HG02884 (cell line): Measurements from ENCODE around the gene GREB1.

ENCODE experiments used
- ATAC-seq: cut with Tn5 transposase; IDR thresholded peaks from one replicate; pipeline ENCODE4 v1.9.1; 2021; ENCODE audit warnings: mild to moderate bottlenecking, moderate library complexity; ENCODE audit not compliant: unreplicated experiment

Gene GREB1

DNA sequence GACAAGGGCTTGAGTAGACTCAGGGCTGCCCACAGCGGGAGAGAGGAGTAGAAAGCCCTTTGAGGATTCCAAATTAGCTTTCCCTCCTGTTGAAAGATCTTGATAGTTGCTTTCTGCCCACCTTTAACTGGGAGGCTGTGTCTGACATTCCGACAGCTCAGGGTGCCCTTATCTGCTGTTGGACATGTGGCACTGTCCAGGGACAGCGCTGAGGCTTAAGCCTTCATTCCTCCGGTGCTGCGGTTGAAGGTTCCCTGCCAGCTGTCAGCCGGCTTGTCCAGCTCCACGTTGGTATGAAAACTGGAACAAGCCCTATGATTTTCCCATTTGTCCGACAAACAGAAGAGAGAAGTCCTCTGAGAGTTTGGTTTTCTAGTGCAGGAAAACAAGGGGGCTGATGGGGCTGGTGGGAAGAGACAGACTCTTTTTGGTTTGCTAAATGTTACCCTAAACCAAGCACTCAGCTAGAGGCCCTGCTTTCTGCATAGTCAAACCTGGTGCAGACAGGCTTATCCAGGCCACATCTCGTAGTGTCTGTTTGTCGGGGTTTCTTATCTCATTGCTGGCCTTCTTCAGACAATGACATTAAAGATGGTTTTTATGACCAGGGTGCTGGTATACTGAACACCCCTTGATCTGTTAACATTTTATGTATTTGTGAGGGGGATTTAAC, 24.5 kb downstream of the GREB1 start:
- no peak for ATAC-seq

DNA sequence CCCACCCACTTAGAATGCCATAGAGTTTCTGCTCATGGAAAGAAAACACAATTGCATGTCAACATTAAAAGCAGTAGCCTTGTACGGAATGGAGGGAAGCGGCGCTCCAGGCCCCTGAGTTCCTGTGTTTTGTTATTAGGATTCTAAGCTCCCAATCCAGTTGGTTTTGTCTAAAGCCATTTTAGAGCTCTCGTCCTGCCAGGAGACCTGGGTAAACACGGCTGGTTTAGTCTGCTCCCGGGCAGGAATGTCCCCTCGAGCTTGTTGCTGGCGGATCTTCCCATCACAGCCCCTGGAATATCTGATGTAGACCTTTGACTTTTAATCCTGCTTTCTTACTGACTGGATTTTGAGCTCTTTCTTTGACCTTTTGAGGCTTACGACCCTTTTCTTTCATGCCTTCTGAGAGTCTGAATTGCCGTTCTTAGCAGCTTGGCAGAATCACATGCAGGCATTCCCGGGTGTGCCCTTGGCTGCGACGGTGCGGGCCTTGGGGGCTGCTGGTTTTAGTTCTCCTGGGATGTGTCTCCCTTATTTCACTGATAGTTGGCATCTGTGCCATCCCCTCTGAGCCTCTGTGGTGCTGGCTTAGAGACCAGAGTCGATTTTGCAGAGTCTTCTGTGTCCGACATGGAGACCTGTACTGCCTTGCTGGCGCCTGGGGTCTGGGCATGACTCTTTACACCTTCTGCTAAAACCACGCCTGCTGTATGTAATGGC, 25.4 kb downstream of the GREB1 start:
- no peak for ATAC-seq

DNA sequence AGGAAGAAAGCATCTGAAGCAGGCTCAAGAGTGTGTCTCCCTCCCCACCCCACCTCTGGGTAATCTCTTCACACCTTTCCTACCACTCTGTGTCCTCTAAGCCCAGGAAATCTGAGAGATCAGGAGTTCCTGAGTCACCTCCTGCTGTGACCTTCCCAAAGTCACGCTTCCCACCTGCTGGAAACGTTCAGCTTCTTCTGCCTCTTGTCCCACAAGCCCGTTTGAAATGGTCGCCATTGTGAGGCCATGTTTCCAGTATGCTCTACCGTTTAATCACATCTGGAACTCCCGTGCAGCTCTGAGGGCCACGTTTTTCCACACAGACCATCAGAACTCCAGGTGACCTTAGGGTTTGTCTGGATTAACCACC, 25.9 kb downstream of the GREB1 start:
- ATAC-seq: no peak

DNA sequence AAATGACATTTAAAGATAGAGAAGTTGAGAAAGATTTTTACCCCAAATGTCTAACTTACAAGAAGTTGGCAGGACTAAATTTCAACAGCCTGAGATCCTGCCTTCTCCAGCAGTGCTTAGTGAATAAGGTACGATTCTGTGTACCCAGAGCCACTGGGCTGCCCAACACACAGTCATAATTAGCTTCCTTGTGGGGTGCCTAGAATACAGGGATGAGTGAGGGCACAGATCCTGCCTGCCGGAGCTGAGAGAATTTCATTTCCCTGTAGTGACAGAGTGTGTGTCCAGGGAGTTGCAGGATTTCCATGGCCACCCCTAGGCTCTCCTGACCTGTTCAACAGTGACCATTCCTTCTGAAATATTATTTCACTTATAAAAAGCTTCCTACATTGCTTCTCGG, 27.0 kb downstream of the GREB1 start:
- no peak for ATAC-seq

DNA sequence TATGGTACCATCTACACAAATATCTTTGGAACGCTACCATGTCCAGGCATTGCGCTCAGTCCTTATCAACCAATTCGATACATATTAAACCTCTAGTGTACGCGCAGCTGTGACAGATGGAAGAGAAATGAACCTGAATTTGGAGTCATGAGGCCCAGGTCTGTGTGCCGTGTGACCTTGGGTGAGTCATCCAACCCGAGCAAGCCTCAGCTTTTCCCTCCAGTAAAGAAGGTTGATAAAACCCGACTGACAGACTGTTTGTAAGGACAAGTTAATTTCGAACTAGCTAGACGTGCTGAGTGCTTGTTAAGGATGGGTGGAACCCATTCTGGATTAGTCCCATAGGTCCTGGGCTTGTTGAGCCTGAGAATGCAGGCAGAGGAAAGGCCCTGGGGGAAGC, 28.2 kb downstream of the GREB1 start:
- no peak for ATAC-seq

DNA sequence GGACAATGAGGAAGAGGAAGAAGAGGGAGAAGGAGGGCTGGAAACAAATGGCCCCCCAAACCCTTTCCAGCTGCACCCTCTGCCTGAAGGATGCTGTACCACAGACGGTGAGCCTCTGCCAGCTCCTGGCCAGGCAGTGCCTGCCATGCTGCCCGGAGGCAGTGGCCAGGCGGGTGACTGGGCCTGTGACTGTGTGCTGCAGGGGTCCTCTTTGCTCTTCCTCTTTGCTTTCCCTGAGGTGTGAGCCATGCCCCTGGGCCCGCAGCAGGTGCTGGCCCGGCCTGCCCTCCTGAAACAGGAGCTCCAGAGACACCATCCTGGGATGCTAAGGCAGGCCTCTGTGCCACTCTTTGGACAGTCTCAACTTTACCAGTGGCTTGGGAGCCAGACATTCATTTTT, 28.6 kb downstream of the GREB1 start:
- ATAC-seq: no peak

DNA sequence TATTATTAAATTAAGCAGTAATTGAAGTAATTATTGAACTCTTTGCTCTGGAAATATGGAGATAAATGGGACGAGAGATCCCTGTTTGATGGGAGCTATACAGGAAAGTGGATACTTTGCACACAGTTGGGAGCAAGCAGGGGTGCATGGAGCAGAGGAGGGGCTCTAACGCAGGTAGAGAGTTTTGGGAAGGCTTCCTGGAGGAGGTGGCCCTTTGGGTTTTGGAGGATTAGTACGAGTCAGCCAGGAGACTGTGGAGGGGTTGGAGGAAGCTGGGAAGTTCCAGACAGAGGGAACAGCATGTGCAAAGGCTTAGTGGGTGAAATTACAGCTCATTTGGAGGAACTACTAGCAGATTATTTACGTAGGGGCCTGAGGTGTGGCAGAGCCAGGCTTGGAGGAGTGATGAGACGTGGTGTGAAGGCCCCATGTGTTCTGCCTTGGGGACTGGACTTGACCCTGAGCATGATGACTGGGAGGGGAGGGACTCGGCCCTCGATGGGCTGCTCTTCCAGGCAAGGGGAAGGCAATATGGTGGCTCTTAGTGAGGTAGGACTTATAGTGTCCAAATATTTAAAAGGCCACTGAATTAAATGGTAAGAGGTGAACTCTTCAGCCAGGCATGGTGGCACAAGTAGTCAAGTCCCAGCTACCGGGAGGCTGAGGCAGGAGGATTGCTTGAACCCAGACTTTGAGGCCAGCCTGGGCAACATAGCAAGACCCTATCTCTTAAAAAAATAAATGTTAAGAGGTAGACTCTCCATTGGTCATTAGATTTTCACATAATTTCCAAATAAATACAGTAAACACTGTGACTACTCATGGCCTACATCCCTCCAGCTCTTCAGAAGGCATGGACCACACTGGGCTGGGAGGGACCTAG, 30.2 kb downstream of the GREB1 start:
- ATAC-seq: no peak

DNA sequence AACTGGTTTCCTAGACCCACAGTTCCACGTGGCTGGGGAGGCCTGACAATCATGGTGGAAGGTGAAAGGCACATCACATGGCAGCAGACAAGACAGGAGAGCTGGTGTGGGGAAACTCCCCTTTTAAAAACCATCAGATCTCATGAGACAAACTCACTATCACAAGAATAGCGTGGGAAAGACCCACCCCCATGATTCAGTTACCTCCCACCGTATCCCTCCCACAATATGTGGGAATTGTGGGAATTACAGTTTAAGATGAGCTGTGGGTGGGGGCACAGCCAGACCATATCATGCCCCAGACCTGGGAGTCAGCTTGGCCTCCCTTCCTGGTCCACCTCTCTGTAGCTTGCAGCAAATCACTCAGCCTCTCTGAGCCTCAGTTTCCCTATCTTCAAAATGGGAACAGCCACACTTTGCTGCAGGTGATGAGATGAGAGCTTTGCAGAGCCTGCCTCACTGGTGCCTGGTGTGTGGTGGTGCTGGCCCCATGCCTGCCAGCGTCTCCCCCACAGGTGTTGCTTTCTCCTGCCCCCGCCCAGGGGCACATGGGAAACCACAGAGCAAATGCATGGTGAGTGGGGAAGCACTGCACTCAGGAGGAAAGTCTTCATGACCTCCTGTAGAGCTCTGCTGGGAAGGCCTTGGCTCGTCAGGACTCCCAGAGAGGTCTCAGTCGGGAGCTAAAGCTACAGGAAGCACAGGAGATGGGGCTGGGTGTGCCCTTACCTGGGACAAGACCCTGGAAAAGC, 31.1 kb downstream of the GREB1 start:
- no peak for ATAC-seq

DNA sequence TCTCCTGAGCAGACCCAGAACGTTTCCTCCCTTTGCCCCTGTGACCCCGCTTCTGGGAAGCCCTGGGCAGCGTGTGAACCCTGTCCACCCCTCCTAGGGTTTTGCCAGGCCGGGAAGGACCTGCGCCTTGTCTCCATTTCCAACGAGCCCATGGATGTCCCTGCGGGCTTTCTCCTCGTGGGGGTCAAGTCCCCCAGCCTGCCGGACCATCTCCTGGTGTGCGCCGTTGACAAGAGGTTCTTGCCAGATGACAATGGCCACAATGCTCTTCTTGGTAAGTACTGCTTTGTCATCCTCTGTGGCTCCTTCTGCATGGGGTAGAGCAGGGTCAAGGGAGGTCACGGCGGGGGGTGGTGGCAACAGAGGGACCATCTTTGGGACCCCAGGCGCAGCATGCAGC, 32.5 kb downstream of the GREB1 start:
- no peak for ATAC-seq

DNA sequence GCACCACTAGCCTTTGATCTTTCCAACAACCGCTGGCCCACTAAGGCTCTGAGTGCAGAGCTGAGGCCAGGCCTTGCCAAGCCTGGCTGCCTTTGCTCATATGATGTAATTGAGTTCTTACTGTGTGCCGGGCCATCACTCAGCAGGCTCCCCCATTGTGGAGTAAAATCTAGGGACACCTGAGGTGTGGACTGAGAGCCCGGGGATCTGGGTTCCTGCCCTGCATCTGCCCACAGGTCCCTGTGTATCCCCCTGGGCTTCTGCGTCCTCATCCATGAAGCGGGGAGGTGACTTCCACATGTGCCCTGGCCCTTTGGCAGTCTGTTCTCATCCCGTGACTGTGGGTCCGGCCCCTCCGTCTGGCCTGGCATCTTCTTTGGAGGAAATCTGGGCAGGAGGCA, 33.8 kb downstream of the GREB1 start:
- no peak for ATAC-seq

DNA sequence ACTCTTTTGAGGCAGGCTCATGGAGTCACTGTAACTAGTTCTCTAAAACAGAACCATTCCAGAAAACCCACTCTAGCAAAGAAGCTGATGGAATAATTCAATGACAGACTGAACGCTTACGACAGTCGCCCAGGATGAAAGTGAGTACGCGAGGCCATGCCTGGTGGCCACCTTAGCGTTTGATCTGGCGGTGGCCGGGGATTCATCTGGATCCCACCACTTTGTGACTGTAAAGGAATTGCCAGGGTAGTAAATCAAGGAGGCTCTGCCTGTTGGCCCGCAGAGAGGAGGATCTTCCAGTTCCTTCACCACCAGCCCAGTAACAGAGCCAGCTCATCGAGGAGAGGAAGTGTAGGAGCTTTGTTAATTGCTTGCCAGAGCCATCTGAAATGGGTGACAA, 34.6 kb downstream of the GREB1 start:
- ATAC-seq: no peak

DNA sequence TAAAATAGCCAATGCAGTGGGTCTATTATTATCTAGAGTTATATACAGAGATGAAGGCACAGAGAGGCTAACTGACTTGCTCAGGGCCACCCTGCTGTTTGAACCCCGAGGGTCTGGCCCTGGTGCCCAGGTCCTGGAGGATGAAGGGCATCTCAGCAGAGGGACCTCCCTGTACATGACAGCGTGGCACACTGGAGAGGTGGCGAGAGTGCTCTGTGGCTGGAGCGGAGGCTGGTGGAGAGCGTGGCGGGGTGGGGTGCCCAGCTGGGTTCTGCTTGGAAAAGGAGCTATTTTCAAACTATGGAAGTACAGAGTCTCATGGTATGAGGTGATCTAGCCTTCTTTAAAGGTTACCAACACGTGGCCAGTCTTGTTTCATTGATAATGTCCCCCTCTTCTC, 35.8 kb downstream of the GREB1 start:
- ATAC-seq: no peak

DNA sequence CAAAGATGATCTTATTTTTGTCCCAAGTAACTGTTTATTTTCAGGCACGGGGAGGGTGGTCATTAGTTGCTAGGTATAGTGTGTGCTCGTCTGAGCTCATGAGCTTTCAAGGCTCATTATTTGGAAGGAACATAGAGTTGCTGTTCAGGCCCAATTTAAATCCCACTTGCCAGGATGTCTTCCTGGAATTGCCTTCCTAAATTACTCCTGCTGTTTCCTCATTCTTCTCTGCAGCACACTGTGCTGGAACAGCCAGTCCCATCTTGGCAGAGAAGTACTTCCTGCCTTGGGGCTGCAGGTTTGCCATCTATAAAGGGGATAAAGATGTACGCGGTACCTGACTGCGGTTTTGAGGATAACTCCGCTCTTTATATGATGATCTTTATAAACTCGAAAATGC, 37.3 kb downstream of the GREB1 start:
- no peak for ATAC-seq

DNA sequence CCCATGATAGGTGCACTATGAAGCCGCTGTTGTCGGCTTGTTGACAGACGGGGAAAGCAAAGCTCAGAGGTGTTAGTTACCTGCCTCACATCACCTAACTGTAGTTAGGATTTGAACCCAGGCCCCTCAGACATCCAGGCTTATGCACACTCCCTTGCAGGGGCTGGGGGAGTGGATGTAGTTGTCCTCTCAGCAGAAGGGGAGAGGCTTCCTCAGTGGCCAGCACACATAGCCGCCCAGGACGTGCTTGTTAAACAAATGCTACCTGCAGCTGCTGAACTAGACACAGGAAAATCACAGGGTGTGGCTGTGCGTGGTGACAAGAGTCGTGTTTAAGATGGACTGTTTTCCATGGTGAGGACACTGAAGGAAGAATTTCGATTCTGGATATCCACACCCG, 39.2 kb downstream of the GREB1 start:
- no peak for ATAC-seq

DNA sequence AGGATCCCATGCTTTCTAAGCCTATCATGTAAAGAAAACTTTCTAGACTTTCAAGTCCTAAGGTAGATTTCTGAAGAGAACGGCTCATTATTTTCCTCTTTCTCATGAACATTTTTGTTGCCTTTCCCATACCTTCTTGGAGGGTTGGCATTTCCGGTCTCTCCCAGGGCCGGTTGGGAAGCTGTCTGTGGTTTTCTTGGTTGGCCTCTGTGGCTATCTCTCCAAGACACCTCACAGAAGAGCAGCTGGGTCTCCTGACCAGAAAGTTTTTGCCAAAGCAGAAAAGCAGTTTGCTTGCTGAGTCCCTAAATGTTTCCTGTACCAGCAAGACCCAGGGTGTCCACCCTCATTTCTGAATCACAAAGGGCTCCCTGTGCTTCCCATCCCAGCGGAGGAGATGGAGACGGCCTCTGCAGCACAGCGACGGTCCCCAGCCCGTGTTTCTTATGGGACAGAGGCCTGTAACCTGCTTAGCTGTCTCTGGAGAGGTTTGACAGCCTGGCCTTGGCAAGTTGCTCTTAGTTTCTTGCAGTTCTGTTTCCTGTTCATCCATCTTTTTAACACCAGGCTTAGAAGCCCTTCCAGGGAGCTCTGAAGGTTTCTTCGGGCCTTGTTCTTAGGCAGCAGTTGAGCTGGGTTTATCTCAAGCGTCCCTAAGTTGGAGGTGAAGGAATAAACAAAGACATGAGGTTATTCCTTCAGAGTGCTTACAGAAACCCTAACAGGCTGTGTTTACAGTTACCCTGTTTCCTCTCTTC, 39.8 kb downstream of the GREB1 start:
- no peak for ATAC-seq

DNA sequence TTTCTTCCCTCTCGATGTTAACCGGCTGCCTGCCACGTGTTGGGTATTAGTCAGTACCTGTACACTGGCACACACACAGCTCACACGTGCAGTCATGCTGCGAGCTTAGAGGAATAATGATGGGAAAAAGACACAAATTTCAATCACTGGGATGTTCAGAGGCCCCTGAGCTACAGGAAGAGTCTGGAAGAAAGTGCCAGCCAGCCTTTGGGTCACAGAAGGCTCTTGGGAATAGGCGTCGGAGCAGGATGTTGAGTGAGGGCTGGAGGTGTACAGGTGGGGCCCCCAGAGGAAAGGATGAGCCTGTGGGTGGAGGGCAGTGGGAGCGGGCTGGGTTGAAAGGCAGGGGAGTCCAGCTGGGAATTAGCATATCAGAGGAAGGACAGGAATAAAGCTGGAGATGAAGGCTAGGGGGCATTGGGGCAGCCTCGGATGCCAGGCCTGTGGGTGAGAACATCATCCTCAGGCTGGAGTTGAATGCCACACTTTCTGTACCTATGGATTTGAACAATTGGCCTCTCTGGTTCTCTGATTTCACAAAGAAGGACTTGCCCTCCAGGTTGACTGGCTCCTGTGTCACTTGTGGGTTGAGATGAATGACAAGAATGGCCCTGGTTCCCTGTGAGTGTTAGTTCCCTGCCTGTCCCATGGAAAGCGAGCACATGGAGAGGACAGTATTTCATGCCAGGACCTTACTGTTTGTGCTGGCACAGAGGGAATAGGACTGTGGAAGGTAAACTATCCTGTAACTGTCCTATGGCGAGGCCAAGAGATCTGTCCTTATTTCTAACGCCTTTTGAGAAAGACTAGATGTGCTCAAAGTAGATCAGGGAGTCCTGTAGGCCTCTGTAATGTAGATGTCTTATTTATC, 40.6 kb downstream of the GREB1 start:
- no peak for ATAC-seq

DNA sequence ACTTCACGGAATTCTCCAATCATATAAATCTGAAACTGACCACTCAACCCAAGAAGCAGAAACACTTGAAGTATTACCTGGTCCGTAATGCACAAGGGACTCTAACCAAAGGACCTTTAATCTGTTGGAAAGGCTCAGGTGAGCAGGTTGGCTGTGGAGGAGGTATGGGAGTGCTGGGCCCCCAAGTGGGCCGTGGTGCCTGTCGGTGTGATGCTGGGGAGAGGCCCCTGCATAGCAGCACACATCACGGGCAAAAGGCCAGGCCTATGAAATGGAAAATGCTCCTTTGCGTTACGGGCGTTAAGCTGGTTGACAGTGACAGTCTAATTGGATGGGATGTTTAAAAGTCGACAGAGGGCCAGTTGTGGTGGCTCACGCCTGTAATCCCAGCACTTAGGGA, 42.6 kb downstream of the GREB1 start:
- no peak for ATAC-seq

DNA sequence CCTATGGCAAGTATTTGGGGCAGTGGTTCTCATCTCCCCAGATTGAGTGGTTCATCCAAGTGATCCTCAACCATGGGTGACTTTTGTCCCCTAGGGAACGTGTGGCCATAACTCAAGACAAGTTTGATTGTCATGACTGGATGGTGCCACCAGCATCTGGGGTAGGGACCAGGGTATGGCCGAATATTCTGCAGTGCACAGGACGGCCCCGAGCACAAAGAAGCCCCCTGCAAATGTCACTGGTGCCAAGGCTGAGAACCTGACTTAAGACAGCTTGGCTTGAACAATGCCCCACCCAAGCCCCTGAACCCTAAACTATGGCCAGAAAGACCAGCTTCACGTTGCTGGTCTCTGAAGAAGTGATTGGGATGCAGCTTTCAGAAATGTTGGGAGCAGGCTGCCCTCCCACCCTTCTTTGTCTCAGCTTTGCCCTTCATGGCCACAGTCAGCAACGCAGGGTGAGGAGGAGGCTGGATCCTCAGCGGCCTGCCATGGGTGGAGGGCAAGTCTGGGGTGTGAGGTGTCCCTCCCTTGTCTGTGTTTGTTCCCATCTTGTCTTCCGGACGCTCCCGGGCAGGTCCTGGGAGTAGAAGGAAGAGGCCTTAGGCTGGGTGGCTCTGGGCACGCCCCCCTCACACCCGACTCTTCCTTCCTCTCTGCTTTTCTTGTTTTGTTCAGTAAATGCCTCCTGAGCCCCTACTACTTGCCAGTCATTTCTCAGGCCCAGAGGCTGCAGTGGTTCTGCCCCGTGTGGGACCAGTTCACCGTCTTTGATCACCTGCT, 43.4 kb downstream of the GREB1 start:
- no peak for ATAC-seq
